ENCODE data around the gene ADGRE2.
"Not testable (repeated sequence)": the region's sequence is repeated elsewhere in the genome, so short reads cannot be mapped to it uniquely, and the experiment has no call there.

Gene ADGRE2

DNA sequence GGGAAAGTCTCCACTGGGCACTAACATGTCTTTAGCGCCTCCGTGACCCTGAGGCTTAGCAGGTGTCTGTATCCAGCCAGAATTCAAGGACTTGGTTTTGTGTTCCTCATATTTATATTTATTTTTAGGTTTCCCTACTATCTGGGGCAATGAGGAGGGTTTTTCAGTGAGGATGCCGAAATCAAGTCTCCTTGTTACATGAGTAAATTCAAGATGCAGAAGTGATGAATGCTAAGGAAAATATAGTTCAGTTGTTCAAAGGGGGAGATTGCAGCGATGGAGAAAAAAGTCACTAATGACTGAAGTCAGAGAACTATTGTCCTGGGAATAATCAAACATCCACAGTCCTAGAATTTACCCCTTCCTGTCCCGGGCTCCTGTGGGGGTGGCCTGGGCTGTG lies 791 bp upstream of the ADGRE2 start:
- TF ChIP-seq, protein P1, sequence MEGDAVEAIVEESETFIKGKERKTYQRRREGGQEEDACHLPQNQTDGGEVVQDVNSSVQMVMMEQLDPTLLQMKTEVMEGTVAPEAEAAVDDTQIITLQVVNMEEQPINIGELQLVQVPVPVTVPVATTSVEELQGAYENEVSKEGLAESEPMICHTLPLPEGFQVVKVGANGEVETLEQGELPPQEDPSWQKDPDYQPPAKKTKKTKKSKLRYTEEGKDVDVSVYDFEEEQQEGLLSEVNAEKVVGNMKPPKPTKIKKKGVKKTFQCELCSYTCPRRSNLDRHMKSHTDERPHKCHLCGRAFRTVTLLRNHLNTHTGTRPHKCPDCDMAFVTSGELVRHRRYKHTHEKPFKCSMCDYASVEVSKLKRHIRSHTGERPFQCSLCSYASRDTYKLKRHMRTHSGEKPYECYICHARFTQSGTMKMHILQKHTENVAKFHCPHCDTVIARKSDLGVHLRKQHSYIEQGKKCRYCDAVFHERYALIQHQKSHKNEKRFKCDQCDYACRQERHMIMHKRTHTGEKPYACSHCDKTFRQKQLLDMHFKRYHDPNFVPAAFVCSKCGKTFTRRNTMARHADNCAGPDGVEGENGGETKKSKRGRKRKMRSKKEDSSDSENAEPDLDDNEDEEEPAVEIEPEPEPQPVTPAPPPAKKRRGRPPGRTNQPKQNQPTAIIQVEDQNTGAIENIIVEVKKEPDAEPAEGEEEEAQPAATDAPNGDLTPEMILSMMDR (IDR thresholded peaks at IDR 0.05), result no peak
- Mint-ChIP-seq H3K36me3 (ENCODE audit: low read depth) (no peaks in the 10 kb centered on the region), H3K4me3 (no peak overlapping the region), H3K4me1 (no peaks in the 10 kb centered on the region), H3K9me3 (peaks cover 19% of the 10 kb centered on the region), H3K27ac (no peak overlapping the region), H3K27me3 (ENCODE audit: low read depth, poor library complexity) (peaks cover 30% of the 10 kb centered on the region)
- DNase-seq, result no peak

DNA sequence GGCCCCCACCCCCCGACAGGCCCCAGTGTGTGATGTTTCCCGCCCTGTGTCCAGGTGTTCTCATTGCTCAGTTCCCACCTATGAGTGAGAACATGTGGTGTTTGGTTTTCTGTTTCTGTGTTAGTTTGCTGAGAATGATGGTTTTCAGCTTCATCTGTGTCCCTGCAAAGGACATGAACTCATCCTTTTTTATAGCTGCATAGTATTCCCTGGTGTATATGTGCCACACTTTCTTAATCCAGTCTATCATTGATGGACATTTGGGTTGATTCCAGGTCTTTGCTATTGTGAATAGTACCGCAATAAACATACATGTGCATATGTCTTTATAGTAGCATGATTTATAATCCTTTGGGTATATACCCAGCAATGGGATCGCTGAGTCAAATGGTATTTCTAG lies 715 bp downstream of the ADGRE2 start:
- H3K27ac Mint-ChIP-seq; H3K4me3 Mint-ChIP-seq; H3K4me1 Mint-ChIP-seq; DNase-seq; H3K36me3 Mint-ChIP-seq (ENCODE audit: low read depth): not testable (repeated sequence)
- Mint-ChIP-seq H3K9me3 (peaks cover 24% of the 10 kb centered on the region), H3K27me3 (ENCODE audit: low read depth, poor library complexity) (peaks cover 39% of the 10 kb centered on the region)

DNA sequence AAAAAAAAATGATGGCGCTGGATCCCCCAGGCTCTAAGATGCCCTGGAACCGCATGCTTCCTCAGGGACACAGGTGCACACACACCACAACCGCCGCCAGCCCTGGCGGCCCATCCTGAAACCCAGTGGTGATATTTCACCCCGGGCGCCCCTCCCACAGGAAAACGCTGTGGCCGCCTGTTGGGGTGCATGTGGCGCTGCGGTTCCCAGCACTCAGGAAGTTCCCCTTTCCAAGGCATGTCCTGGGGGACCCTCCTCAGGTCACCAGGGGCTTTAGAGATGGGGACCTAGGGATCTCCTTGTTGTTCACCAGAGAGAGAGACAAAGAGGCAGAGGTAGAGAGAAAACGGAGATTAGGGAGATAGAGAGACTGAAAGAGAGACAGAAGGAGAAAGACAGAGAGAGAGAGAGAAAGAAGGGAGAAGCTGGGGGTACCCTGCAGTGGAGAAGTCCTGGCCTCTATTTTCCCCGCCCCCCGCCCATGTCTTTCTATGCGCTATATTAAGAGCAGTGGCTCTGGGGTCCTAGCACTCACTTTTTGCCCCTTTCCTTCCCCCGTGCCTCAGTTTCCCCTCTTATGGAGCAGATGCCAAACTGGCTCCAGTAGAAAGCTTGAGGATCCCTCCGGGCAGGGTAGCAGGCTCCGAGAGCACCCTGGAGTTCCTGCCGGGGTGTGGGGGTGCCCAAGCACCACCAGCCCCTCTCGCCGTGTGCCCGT lies 2.3 kb downstream of the ADGRE2 start:
- TF ChIP-seq, protein P1 (IDR thresholded peaks at IDR 0.05), result no peak
- no peaks in the 10 kb centered on the region for H3K36me3 Mint-ChIP-seq (ENCODE audit: low read depth)

DNA sequence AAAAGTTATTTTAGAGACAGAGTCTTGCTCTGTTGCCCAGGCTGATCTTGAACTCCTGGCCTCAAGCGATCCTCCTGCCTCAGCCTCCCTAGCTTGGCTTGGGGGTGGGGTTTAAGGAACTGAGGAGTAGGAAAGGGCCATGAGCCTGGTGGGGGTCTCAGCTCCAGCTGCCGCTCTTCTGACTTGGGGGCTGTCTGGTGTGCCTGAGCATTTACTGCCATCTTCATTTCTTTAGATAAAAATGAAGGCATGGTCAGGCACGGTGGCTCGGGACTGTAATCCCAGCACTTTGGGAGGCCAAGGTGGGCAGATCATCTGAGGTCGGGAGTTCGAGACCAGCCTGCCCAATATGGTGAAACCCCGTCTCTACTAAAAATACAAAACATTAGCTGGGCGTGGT lies 3.0 kb downstream of the ADGRE2 start:
- not testable (repeated sequence) for H3K36me3 Mint-ChIP-seq (ENCODE audit: low read depth); H3K4me3 Mint-ChIP-seq; H3K27ac Mint-ChIP-seq; DNase-seq; H3K4me1 Mint-ChIP-seq
- H3K27me3 Mint-ChIP-seq (ENCODE audit: low read depth, poor library complexity), result peaks cover 39% of the 10 kb centered on the region
- peaks cover 29% of the 10 kb centered on the region for H3K9me3 Mint-ChIP-seq

More for the DNA sequence above, 2.3 kb downstream of the ADGRE2 start:
- H3K9me3 Mint-ChIP-seq, result peaks cover 28% of the 10 kb centered on the region
- H3K27me3 Mint-ChIP-seq (ENCODE audit: low read depth, poor library complexity), result peaks cover 39% of the 10 kb centered on the region
- peaks cover 3% of the 10 kb centered on the region for H3K4me1 Mint-ChIP-seq
- peak overlapping the region; percentile 59 for H3K27ac Mint-ChIP-seq
- peak overlapping the region; percentile 70 for H3K4me3 Mint-ChIP-seq
- DNase-seq, result no peak

DNA sequence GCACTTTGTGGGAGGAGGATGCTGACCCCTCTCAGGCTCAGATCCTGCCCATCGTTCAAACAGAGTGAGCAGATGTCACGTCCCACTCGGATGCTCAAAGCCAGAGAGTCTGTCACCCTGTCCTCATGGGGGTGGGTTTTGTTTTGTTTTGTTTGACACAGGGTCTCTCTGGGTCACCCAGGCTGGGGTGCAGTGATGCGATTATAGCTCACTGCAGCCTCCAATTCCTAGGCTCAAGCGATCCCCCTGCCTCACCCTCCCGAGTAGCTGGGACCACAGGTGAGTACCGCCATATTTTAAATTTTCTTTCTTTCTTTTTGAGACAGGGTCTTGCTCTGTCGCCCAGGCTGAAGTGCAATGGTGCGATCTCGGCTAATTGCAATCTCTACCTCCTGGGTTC lies 4.0 kb downstream of the ADGRE2 start:
- H3K4me1 Mint-ChIP-seq, result peaks cover 3% of the 10 kb centered on the region
- no peaks in the 10 kb centered on the region for H3K36me3 Mint-ChIP-seq (ENCODE audit: low read depth)
- H3K4me3 Mint-ChIP-seq, result no peak overlapping the region
- H3K9me3 Mint-ChIP-seq, result peaks cover 32% of the 10 kb centered on the region
- TF ChIP-seq, protein P1 (IDR thresholded peaks at IDR 0.05), result no peak
- DNase-seq, result no peak
- H3K27ac Mint-ChIP-seq, result no peak overlapping the region
- peaks cover 47% of the 10 kb centered on the region for H3K27me3 Mint-ChIP-seq (ENCODE audit: low read depth, poor library complexity)

DNA sequence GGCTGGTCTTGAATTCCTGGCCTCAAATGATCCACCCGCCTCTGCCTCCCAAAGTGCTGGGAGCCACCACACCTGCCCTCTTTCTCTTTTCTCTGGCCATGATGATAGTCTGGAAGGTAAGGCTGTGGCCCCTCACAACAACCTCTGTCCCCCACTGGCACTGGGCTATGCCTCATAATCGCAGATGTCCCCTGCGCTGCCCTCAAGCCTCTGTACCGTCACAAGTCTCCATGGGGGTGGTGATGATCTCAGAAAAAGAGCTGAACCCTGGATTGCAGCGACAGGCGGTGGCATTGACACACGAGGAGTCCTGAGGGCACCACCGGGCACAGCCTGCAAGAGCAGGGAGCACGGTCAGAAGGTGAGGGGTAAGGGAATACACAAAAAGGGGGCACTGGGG lies 4.6 kb downstream of the ADGRE2 start:
- H3K36me3 Mint-ChIP-seq (ENCODE audit: low read depth); H3K4me1 Mint-ChIP-seq; H3K4me3 Mint-ChIP-seq; H3K27ac Mint-ChIP-seq; DNase-seq: not testable (repeated sequence)
- Mint-ChIP-seq H3K27me3 (ENCODE audit: low read depth, poor library complexity) (peaks cover 47% of the 10 kb centered on the region), H3K9me3 (peaks cover 29% of the 10 kb centered on the region)

DNA sequence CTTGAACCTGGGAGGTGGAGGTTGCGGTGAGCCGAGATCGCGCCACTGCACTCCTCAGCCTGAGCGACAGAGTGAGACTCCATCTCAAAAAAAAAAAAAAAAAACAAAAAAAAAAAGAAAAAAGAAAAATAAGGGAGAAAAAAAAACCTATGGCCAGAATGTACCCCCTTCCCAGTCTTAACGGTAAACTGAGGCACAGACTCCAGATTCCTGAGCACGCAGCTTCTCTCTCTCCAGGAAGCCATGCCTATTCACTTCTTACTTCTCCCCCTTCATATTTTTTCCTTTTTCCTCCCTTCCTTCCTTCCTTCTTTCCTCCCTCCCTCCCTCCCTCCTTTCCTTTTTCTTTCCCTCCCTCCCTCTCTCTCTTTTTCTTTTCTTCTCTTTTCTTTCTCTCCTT lies 5.4 kb downstream of the ADGRE2 start:
- no peak for DNase-seq
- H3K36me3 Mint-ChIP-seq (ENCODE audit: low read depth), result no peaks in the 10 kb centered on the region
- peaks cover 3% of the 10 kb centered on the region for H3K4me1 Mint-ChIP-seq
- no peak overlapping the region for H3K4me3 Mint-ChIP-seq
- TF ChIP-seq, protein P1 (IDR thresholded peaks at IDR 0.05), result no peak
- peaks cover 44% of the 10 kb centered on the region for H3K27me3 Mint-ChIP-seq (ENCODE audit: low read depth, poor library complexity)
- H3K9me3 Mint-ChIP-seq, result peaks cover 36% of the 10 kb centered on the region
- H3K27ac Mint-ChIP-seq, result no peak overlapping the region

All from nephron progenitor cell (in vitro differentiated cells).